ENCODE results near the gene SGK1. TPM values are rescaled to one million over a fixed set of nuclear protein-coding genes. Genes with fewer than 3 reads are reported as not detected.

SGK1 gene
- total RNA-seq, 1 experiment from 2014 or later = 7.8 TPM

DNA sequence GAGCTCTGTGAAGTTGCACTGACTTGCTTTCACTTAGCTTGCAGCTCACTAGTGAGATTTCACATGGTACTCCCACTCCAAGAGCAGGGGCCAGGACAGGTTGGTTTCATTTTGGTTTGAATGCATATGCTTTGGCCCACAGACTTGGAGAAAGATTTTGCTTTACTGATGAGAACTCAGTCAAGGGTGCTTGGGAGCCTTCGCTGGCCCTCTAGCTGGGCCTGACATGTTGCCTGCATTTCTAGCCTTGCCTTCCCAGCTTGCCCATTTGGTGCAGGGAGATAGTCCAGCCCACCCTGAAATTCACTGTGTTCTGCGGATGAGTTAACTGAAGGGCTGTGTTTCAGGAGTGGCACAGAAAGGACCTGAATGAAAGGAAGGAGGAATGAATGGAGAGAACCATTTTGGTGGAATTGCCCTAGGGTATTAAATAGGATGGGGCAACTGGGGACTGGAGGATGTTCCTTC, 1.9 kb downstream of the SGK1 start:
- TF ChIP-seq, protein P1, sequence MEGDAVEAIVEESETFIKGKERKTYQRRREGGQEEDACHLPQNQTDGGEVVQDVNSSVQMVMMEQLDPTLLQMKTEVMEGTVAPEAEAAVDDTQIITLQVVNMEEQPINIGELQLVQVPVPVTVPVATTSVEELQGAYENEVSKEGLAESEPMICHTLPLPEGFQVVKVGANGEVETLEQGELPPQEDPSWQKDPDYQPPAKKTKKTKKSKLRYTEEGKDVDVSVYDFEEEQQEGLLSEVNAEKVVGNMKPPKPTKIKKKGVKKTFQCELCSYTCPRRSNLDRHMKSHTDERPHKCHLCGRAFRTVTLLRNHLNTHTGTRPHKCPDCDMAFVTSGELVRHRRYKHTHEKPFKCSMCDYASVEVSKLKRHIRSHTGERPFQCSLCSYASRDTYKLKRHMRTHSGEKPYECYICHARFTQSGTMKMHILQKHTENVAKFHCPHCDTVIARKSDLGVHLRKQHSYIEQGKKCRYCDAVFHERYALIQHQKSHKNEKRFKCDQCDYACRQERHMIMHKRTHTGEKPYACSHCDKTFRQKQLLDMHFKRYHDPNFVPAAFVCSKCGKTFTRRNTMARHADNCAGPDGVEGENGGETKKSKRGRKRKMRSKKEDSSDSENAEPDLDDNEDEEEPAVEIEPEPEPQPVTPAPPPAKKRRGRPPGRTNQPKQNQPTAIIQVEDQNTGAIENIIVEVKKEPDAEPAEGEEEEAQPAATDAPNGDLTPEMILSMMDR (conservative IDR thresholded peaks at IDR 0.05) = no peak
- no peak overlapping the region for H2AFZ ChIP-seq (ENCODE audit: low read length)
- no peak overlapping the region for H2BK12ac ChIP-seq (ENCODE audit: insufficient read length, low read depth, low read length)
- H3K36me3 Mint-ChIP-seq (ENCODE audit: insufficient read depth in 1 of 3, low read depth in 3 of 3) = no peaks in the 10 kb centered on the region
- H2AK5ac ChIP-seq (ENCODE audit: insufficient read length, low read length) = no peak overlapping the region
- DNase-seq = no peak
- H3K27me3 ChIP-seq (ENCODE audit: insufficient read depth, low read length) = no peaks in the 10 kb centered on the region
- H3K27ac Mint-ChIP-seq = peak overlapping the region in 1 of 3 experiments; percentile 92; a peak in 1 of 7 replicates
- H3K79me1 ChIP-seq (ENCODE audit: insufficient read depth, low read depth, low read length, poor library complexity, severe bottlenecking) = no peaks in the 10 kb centered on the region
- no CpG with 5 or more reads among the region's 2 CpGs for WGBS (ENCODE audit: extremely low coverage, insufficient read length, low lambda C conversion rate)
- no peak overlapping the region for H3K14ac ChIP-seq (ENCODE audit: insufficient read depth, low read length)
- H4K20me1 ChIP-seq (ENCODE audit: control insufficient read depth, insufficient read depth, insufficient read length) = no peaks in the 10 kb centered on the region
- H3K27ac ChIP-seq (ENCODE audit: insufficient read length, low read depth, low read length) = no peak overlapping the region
- H3K9me3 ChIP-seq (ENCODE audit: control insufficient read depth, low read depth, low read length) = no peaks in the 10 kb centered on the region
- H3K4ac ChIP-seq (ENCODE audit: low read depth, low read length) = no peak overlapping the region
- no peak overlapping the region for H4K8ac ChIP-seq (replicated peaks; ENCODE audit: insufficient read length, low read depth, low read length)
- H3K18ac ChIP-seq (ENCODE audit: insufficient read length, low read depth, low read length) = no peak overlapping the region
- peak overlapping the region in 1 of 2 experiments; percentile 64; a peak in 3 of 5 replicates for H3K4me3 Mint-ChIP-seq
- H3K27me3 Mint-ChIP-seq (ENCODE audit: low read depth) = peaks cover 40% of the 10 kb centered on the region
- H4K5ac ChIP-seq (ENCODE audit: insufficient read length, low read depth, low read length) = no peak overlapping the region
- H3K4me1 Mint-ChIP-seq = peaks cover 55 to 61% of the 10 kb centered on the region in 2 experiments
- no peak overlapping the region for H3T11ph ChIP-seq (ENCODE audit: low read length)
- H2BK5ac ChIP-seq (ENCODE audit: insufficient read length, low read length) = no peak overlapping the region
- no peak overlapping the region for H3K9ac ChIP-seq (ENCODE audit: extremely low read depth, insufficient read length, low read length)
- H2BK20ac ChIP-seq (ENCODE audit: low read depth, low read length, poor library complexity, severe bottlenecking) = no peak overlapping the region
- H3K9me3 Mint-ChIP-seq = peaks cover 0 to 4% of the 10 kb centered on the region in 2 experiments; a peak in 1 of 5 replicates
- no peak overlapping the region for H3K56ac ChIP-seq (ENCODE audit: insufficient read length, low read depth, low read length)
- no peak overlapping the region for H4K91ac ChIP-seq (ENCODE audit: insufficient read length, low read depth, low read length)
- H3K23ac ChIP-seq (ENCODE audit: insufficient read length, low read depth, low read length) = no peak overlapping the region
- H2BK120ac ChIP-seq (ENCODE audit: low read depth, low read length, poor library complexity, severe bottlenecking) = no peak overlapping the region
- H3K4me1 ChIP-seq (ENCODE audit: insufficient read depth, low read length) = 0 out of 2 replicates have a peak, but pooled peaks cover 5% of the 10 kb centered on the region
- H2BK15ac ChIP-seq (ENCODE audit: low read depth, low read length) = no peak overlapping the region
- H3K23me2 ChIP-seq (ENCODE audit: insufficient read length, low read depth, low read length, poor library complexity, severe bottlenecking) = peaks cover 10% of the 10 kb centered on the region
- H3K4me2 ChIP-seq (ENCODE audit: insufficient read depth, insufficient read length, low read length) = no peak overlapping the region
- no peaks in the 10 kb centered on the region for H3K79me2 ChIP-seq (ENCODE audit: insufficient read depth, low read length)
